ENCODE measurements around the gene FSIP2. TPM values are rescaled to one million over a fixed set of nuclear protein-coding genes. Genes with fewer than 3 reads are reported as not detected.

The FSIP2 gene
- total RNA-seq, 1 experiment from 2014 or later, result 2.0 TPM

DNA sequence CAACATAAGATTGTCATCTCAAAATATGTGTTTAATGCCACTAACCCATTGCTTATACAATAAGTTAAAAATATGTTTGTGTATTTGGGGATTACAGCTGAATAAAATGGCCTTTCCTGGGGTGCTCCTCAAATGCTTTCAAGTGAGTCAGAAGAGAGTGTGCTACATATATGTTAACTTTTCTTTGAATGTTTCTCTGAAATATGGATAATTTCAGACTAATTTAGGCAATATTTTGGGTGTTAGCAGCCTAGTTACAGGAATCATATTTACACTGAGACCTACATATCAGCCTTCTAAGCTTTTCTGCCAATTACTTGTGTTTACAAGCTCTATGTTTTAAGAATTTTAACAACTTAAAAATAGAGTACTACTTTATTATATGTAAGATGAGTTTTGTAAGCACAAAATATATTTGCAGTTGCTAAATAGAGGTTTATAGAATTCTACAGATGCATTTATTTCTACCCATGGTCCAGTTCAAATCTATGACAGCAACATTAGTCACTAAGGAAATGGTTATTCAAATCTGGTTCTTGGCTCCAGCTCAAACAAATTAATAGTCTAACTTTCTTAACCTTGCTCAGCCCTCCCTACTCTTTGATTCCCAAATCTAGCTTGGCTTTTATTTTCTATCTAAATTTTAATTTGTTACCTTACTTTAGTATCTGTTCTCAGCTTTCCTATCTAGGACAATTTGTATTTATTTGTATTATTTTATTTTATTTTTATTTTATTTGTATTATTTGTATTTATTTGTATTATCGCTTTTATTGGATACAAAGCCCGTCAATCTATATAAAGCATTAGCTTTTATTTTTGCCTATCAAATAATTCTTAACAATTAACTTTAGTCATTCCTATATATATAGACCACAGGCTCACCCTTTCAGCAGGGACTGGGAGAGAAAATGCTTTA is 48.9 kb downstream of the FSIP2 start:
- BruUV-seq (replicated peaks), result no TSS peak
- CTCF ChIA-PET, result interaction anchor here (0.6 kb wide), 1 partner anchor 484 kb away, joined by 5 read pairs; no protein-coding TSS in a partner anchor

DNA sequence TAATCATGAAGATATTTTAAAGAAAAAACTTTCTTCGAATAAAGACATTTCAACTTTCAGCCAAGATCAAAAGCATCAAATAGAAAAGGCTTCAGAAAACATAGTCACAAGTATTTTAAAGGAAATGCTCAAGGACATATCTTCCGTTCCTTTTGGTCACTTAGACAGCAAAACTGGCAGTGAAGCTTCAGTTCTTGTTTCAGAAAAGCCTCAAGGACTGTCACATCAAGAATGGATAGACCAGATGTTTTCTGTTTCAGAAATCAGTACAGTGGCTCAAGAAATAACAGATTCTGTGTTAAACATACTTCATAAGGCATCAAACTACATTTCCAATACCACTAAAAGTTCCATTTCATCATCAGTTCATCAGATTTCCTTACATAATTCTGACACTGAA is 51.8 kb downstream of the FSIP2 start:
- H3K4me1 ChIP-seq (ENCODE audit: insufficient read depth, low read length), result peaks cover 26% of the 10 kb centered on the region
- no peaks in the 10 kb centered on the region for H4K20me1 ChIP-seq (ENCODE audit: low read length)
- H3K9me3 ChIP-seq (ENCODE audit: low read length), result no peaks in the 10 kb centered on the region
- no peak overlapping the region for H2AFZ ChIP-seq (ENCODE audit: low read length)
- no peak overlapping the region for H3K4me3 ChIP-seq (ENCODE audit: low read length)
- H3K27ac ChIP-seq (ENCODE audit: low read length), result no peak overlapping the region
- H3K79me2 ChIP-seq (ENCODE audit: low read length), result no peaks in the 10 kb centered on the region
- ChIA-PET CTCF (no interaction called here), POLR2A (ENCODE audit: unreplicated experiment) (no interaction called here)
- DNase-seq (no peak), ATAC-seq (no peak)
- intact Hi-C loops (cut with micrococcal nuclease), result no loop called here
- H3K27me3 ChIP-seq (ENCODE audit: low read length), result no peaks in the 10 kb centered on the region
- H3K36me3 ChIP-seq (ENCODE audit: low read depth, low read length), result no peaks in the 10 kb centered on the region
- no peaks in the 10 kb centered on the region for H3F3A ChIP-seq (ENCODE audit: low read length, unreplicated experiment)
- no peak overlapping the region for H3K4me2 ChIP-seq (ENCODE audit: low read length)
- no TSS peak for BruUV-seq (replicated peaks)
- H3K9me2 ChIP-seq (replicated peaks; ENCODE audit: low read length), result no peaks in the 10 kb centered on the region
- no peak overlapping the region for H3K9ac ChIP-seq (ENCODE audit: low read length)
- no peak for TF ChIP-seq EZH2 (IDR thresholded peaks at IDR 0.05; ENCODE audit: low read length, unreplicated experiment)
- TF ChIP-seq, protein P1, sequence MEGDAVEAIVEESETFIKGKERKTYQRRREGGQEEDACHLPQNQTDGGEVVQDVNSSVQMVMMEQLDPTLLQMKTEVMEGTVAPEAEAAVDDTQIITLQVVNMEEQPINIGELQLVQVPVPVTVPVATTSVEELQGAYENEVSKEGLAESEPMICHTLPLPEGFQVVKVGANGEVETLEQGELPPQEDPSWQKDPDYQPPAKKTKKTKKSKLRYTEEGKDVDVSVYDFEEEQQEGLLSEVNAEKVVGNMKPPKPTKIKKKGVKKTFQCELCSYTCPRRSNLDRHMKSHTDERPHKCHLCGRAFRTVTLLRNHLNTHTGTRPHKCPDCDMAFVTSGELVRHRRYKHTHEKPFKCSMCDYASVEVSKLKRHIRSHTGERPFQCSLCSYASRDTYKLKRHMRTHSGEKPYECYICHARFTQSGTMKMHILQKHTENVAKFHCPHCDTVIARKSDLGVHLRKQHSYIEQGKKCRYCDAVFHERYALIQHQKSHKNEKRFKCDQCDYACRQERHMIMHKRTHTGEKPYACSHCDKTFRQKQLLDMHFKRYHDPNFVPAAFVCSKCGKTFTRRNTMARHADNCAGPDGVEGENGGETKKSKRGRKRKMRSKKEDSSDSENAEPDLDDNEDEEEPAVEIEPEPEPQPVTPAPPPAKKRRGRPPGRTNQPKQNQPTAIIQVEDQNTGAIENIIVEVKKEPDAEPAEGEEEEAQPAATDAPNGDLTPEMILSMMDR (conservative IDR thresholded peaks at IDR 0.05; ENCODE audit: low read depth, low read length), result no peak
- TF ChIP-seq EZH2phosphoT487 (IDR thresholded peaks at IDR 0.05; ENCODE audit: borderline replicate concordance, low read length), result no peak

More for the DNA sequence above, 48.9 kb downstream of the FSIP2 start:
- no peaks in the 10 kb centered on the region for H3K27me3 ChIP-seq (ENCODE audit: low read length)
- H2AFZ ChIP-seq (ENCODE audit: low read length), result no peak overlapping the region
- POLR2A ChIA-PET (ENCODE audit: unreplicated experiment), result no interaction called here
- no peak overlapping the region for H3K9ac ChIP-seq (ENCODE audit: low read length)
- peak overlapping the region; percentile 77 for H3K27ac ChIP-seq (ENCODE audit: low read length)
- H3K9me2 ChIP-seq (replicated peaks; ENCODE audit: low read length), result no peaks in the 10 kb centered on the region
- H3K79me2 ChIP-seq (ENCODE audit: low read length), result no peaks in the 10 kb centered on the region
- H3F3A ChIP-seq (ENCODE audit: low read length, unreplicated experiment), result no peaks in the 10 kb centered on the region
- no peaks in the 10 kb centered on the region for H4K20me1 ChIP-seq (ENCODE audit: low read length)
- H3K4me3 ChIP-seq (ENCODE audit: low read length), result no peak overlapping the region
- no peaks in the 10 kb centered on the region for H3K9me3 ChIP-seq (ENCODE audit: low read length)
- no peaks in the 10 kb centered on the region for H3K36me3 ChIP-seq (ENCODE audit: low read depth, low read length)
- intact Hi-C loops (cut with micrococcal nuclease), result loop anchor here (1.0 kb wide), 1 partner anchor 26 kb away; no protein-coding TSS in a partner anchor
- peak; percentile 84 for ATAC-seq
- H3K4me1 ChIP-seq (ENCODE audit: insufficient read depth, low read length), result peaks cover 26% of the 10 kb centered on the region
- peak overlapping the region; percentile 55 for H3K4me2 ChIP-seq (ENCODE audit: low read length)
- TF ChIP-seq EZH2phosphoT487 (IDR thresholded peaks at IDR 0.05; ENCODE audit: borderline replicate concordance, low read length) (no peak), EZH2 (IDR thresholded peaks at IDR 0.05; ENCODE audit: low read length, unreplicated experiment) (no peak)
- TF ChIP-seq, protein P1 (conservative IDR thresholded peaks at IDR 0.05; ENCODE audit: low read depth, low read length), result no peak
- peak; percentile 90 for DNase-seq

Measured in PC-3 (cell line).